ENCODE results near the gene PLXNA4.

PLXNA4 gene

GRCh38 chr7:132221356-132221755, 354.9 kb downstream of the PLXNA4 start:
- DNase-seq, result no peak

- no peak for DNase-seq
Measured at GRCh38 chr7:132220060-132220459, 356.2 kb downstream of the PLXNA4 start.

GRCh38 chr7:132218876-132219275, 357.4 kb downstream of the PLXNA4 start:
- no peak for DNase-seq

- DNase-seq, result no peak
Measured at GRCh38 chr7:132216847-132217525, 359.3 kb downstream of the PLXNA4 start.

- no peak for DNase-seq
Measured at GRCh38 chr7:132214452-132214851, 361.8 kb downstream of the PLXNA4 start.

- no peak for DNase-seq
Measured at GRCh38 chr7:132213583-132213982, 362.7 kb downstream of the PLXNA4 start.

- DNase-seq, result no peak
Measured at GRCh38 chr7:132211971-132212370, 364.3 kb downstream of the PLXNA4 start.

GRCh38 chr7:132210821-132211220, 365.4 kb downstream of the PLXNA4 start:
- DNase-seq, result no peak

- no peak for DNase-seq
Measured at GRCh38 chr7:132207782-132208181, 368.5 kb downstream of the PLXNA4 start.

- no peak for DNase-seq
Measured at GRCh38 chr7:132207211-132207610, 369.1 kb downstream of the PLXNA4 start.

GRCh38 chr7:132206594-132206993, 369.7 kb downstream of the PLXNA4 start:
- no peak for DNase-seq

- no peak for DNase-seq
Measured at GRCh38 chr7:132205509-132205908, 370.8 kb downstream of the PLXNA4 start.

- no peak for DNase-seq
Measured at GRCh38 chr7:132203021-132203420, 373.2 kb downstream of the PLXNA4 start.

GRCh38 chr7:132202541-132202940, 373.7 kb downstream of the PLXNA4 start:
- DNase-seq, result no peak

GRCh38 chr7:132200141-132200540, 376.1 kb downstream of the PLXNA4 start:
- DNase-seq, result no peak

GRCh38 chr7:132199626-132200025, 376.6 kb downstream of the PLXNA4 start:
- DNase-seq, result no peak

GRCh38 chr7:132197772-132198171, 378.5 kb downstream of the PLXNA4 start:
- no peak for DNase-seq

- DNase-seq, result no peak
Measured at GRCh38 chr7:132193898-132194297, 382.4 kb downstream of the PLXNA4 start.

- DNase-seq, result no peak
Measured at GRCh38 chr7:132192809-132193208, 383.5 kb downstream of the PLXNA4 start.

GRCh38 chr7:132191418-132191817, 384.9 kb downstream of the PLXNA4 start:
- no peak for DNase-seq

GRCh38 chr7:132190683-132191082, 385.6 kb downstream of the PLXNA4 start:
- no peak for DNase-seq

- no peak for DNase-seq
Measured at GRCh38 chr7:132189881-132190280, 386.4 kb downstream of the PLXNA4 start.

- no peak for DNase-seq
Measured at GRCh38 chr7:132187869-132188789, 388.1 kb downstream of the PLXNA4 start.

GRCh38 chr7:132187391-132187790, 388.9 kb downstream of the PLXNA4 start:
- DNase-seq, result no peak
